ENCODE data around the gene FFAR4.
"Not testable (repeated sequence)": the region's sequence is repeated elsewhere in the genome, so short reads cannot be mapped to it uniquely, and the experiment has no call there.

DNA sequence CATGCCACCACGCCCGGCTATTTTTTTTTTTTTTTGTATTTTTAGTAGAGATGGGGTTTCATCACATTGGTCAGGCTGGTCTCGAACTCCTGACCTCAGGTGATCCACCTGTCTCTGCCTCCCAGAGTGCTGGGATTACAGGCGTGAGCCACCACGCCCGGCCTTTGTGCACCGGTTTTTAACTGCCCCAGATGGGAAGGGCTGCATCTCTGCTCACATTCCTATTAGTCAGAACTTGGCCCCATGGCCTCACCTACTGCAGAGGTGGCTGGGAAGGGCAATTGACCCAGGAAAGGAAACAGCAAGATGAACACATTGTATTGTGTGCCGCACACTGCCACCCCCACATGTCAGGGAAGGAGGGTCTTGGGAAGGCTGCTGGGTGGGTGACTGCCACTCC, 19.5 kb upstream of the FFAR4 start:
- TF ChIP-seq SIN3A (conservative IDR thresholded peaks at IDR 0.05 in 1 of 2, IDR thresholded peaks at IDR 0.05 in 1 of 2; ENCODE audit: low read depth in 1 of 2, low read length in 2 of 2); CTCF (IDR thresholded peaks at IDR 0.05; ENCODE audit: control extremely low read depth in 1 of 3, insufficient read depth in 1 of 3, low read depth in 1 of 3, low read length in 3 of 3); POLR2A (IDR thresholded peaks at IDR 0.05; ENCODE audit: control extremely low read depth in 1 of 2, low read depth in 2 of 2, low read length in 2 of 2); TAF1 (IDR thresholded peaks at IDR 0.05; ENCODE audit: low read depth, low read length); CREB1 (IDR thresholded peaks at IDR 0.05): not testable (repeated sequence)
- TF ChIP-seq, protein P1, sequence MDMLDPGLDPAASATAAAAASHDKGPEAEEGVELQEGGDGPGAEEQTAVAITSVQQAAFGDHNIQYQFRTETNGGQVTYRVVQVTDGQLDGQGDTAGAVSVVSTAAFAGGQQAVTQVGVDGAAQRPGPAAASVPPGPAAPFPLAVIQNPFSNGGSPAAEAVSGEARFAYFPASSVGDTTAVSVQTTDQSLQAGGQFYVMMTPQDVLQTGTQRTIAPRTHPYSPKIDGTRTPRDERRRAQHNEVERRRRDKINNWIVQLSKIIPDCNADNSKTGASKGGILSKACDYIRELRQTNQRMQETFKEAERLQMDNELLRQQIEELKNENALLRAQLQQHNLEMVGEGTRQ (IDR thresholded peaks at IDR 0.05; ENCODE audit: low read length) = not testable (repeated sequence)

All from H1 (cell line).